Lung (tissue), 12 donors: Measurements from ENCODE around the gene DHRS12. TPM values are rescaled to one million over a fixed set of nuclear protein-coding genes. Genes with fewer than 3 reads are reported as not detected.

Experiments
- ATAC-seq: fragments of 200-7000 bp; cut with Tn5 transposase; one replicate; pipeline ENCODE4 v1.9.1; 2020; ENCODE audit warnings: moderate number of reproducible peaks; ENCODE audit not compliant: insufficient read depth, low FRiP score
- DNase-seq, 3 donors: peaks; one replicate each; pipeline ENCODE4 v3.0.0-alpha.2; 2013 to 2017
- H3K27ac ChIP-seq, 2 donors: one replicate each; pipeline ENCODE4 v1.5.1; 2013; ENCODE audit warnings: mild to moderate bottlenecking in 2 of 2, moderate library complexity in 2 of 2, control low read depth in 1 of 2, inconsistent platforms in 1 of 2, low read depth in 1 of 2, low read length in 1 of 2
- H3K27me3 ChIP-seq, 3 donors: one replicate each; pipeline ENCODE4 v1.5.1; 2013; ENCODE audit warnings: low read length in 2 of 3; ENCODE audit not compliant: control insufficient read depth in 3 of 3, insufficient read depth in 3 of 3
- H3K36me3 ChIP-seq, 4 donors: one replicate each; pipeline ENCODE4 v1.5.1; 2013; ENCODE audit warnings: low read length in 4 of 4, mild to moderate bottlenecking in 1 of 4, moderate library complexity in 1 of 4; ENCODE audit not compliant: control insufficient read depth in 4 of 4, insufficient read depth in 4 of 4
- H3K4me1 ChIP-seq, 5 donors: one replicate each; pipeline ENCODE4 v1.5.1; 2013; ENCODE audit warnings: low read length in 5 of 5, mild to moderate bottlenecking in 2 of 5, moderate library complexity in 1 of 5; ENCODE audit not compliant: control insufficient read depth in 5 of 5, insufficient read depth in 5 of 5
- H3K4me3 ChIP-seq: one replicate; pipeline ENCODE4 v1.5.1; 2013; ENCODE audit warnings: mild to moderate bottlenecking, control low read depth, moderate library complexity
- H3K9ac ChIP-seq, 2 donors: one replicate each; pipeline ENCODE4 v1.5.1; 2013; ENCODE audit warnings: low read length in 2 of 2, control low read depth in 1 of 2; ENCODE audit not compliant: insufficient read depth in 1 of 2
- H3K9me3 ChIP-seq, 4 donors: one replicate each; pipeline ENCODE4 v1.5.1; 2013; ENCODE audit warnings: low read length in 3 of 4, mild to moderate bottlenecking in 1 of 4, moderate library complexity in 1 of 4; ENCODE audit not compliant: control insufficient read depth in 4 of 4, insufficient read depth in 3 of 4
- WGBS, 2 donors: extraction: QIAGEN DNeasy Blood & Tissue Kit; methylation state at CpG; one replicate each; pipeline ENCODE4 v1.1.7; 2013; 5-methylcytosine and 5-hydroxymethylcytosine counted together
- polyA plus RNA-seq, 2 donors: library from polyadenylated mRNA; stranded (reverse); fragments of 200-250 nt; gene quantifications; one replicate each; pipeline ENCODE4 v1.2.1, GENCODE V29; 2013
- total RNA-seq, 2 donors: library from RNA; depleted of rRNA in 1 of 2; stranded (reverse); fragments of >200 nt in 1 of 2; gene quantifications; one replicate each; pipeline ENCODE4 v1.2.1, GENCODE V29; 2014 to 2021
- TF ChIP-seq, protein P1 (sequence below): IDR thresholded peaks from 2 replicates; pipeline ENCODE4 v1.5.1; 2012; ENCODE audit warnings: mild to moderate bottlenecking; ENCODE audit errors: control extremely low read depth, extremely low read depth
- donor health status: control.
- donor health status: control.
- donor health status: Bipolar disorder and iron deficiency.
- donor health status: healthy.
- donor health status: DM: yes; HTN: yes; CAD: no.

The DHRS12 gene
- total and polyA plus RNA-seq, 4 donors = 8.5 to 17.9 (median 12.0) TPM

DNA sequence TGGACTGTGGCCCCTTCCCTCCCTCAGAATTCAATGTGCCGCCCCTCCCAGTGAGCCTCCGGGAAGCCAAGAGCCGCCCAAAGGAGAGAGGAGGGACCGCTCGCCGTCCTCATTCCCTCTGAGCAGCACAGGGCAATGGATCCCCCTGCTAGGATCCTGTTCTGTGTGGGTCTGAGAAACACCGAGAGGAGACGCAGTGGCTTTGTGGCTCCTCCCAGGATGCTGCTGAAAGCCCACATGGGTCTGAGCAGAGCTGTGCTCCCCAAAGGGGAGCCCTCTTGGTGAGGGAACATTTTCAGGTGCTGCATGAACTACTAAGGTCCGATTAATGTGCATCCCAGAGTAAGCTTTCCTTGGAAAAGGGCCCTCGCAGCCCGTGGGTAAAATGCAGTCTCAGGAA lies 30.4 kb downstream of the DHRS12 start:
- Histone ChIP-seq H3K9ac (no peak overlapping the region), H3K9me3 (no peaks in the 10 kb centered on the region), H3K27me3 (no peaks in the 10 kb centered on the region), H3K27ac (no peak overlapping the region), H3K4me1 (peaks cover 0 to 8% (median 3%) of the 10 kb centered on the region in 5 donors), H3K36me3 (peaks cover 0 to 7% (median 0%) of the 10 kb centered on the region in 4 donors), H3K4me3 (no peak overlapping the region)
- ATAC-seq (no peak), DNase-seq (no peak)
- WGBS, 2 donors = 89 to 90% methylated on average over 10 to 11 of the region's 11 CpGs
- TF ChIP-seq, protein P1, sequence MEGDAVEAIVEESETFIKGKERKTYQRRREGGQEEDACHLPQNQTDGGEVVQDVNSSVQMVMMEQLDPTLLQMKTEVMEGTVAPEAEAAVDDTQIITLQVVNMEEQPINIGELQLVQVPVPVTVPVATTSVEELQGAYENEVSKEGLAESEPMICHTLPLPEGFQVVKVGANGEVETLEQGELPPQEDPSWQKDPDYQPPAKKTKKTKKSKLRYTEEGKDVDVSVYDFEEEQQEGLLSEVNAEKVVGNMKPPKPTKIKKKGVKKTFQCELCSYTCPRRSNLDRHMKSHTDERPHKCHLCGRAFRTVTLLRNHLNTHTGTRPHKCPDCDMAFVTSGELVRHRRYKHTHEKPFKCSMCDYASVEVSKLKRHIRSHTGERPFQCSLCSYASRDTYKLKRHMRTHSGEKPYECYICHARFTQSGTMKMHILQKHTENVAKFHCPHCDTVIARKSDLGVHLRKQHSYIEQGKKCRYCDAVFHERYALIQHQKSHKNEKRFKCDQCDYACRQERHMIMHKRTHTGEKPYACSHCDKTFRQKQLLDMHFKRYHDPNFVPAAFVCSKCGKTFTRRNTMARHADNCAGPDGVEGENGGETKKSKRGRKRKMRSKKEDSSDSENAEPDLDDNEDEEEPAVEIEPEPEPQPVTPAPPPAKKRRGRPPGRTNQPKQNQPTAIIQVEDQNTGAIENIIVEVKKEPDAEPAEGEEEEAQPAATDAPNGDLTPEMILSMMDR = no peak

DNA sequence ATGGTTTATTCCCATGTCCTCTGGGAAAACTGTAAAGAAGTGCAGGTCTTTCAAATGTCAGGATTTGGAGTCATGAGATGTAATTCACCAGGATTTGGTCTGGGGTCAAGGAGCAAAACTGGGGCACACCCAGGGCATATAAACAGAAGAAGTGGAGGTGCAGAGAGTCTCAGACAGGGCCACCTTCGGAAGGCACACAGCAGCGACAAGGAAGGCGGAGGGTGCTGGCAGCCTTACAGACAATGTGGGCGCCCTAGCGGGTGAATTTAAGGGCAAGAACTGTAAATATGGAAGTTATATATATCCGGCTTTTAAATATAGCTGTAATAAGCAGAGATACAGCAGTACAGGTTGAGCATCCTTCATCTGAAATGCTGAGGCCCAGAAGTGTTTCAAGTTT lies 31.2 kb downstream of the DHRS12 start:
- Histone ChIP-seq H3K4me3 (no peak overlapping the region), H3K36me3 (peaks cover 0 to 12% (median 0%) of the 10 kb centered on the region in 4 donors), H3K27ac (no peak overlapping the region), H3K9ac (no peak overlapping the region), H3K27me3 (no peaks in the 10 kb centered on the region), H3K4me1 (peaks cover 0 to 9% (median 3%) of the 10 kb centered on the region in 5 donors), H3K9me3 (no peaks in the 10 kb centered on the region)
- no peak for DNase-seq
- TF ChIP-seq, protein P1 = no peak
- WGBS, 2 donors = 91 to 97% methylated on average over 6 of the region's 6 CpGs
- no peak for ATAC-seq

DNA sequence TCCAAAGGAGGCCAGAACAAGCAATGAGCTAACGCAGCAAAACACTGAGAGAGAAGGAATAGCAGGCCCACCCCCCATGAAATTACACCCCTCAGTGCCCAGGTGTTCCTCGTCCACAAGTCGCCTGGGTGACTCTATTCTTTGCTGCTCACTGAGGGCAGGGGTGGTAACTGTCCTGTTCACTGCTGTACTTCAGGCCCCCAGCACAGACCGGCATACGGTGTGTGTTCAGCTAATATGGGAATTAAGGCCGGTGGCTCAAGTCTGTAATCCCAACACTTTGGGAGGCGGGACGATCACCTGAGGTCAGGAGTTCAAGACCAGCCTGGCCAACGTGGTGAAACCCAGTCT lies 31.9 kb downstream of the DHRS12 start:
- WGBS, 2 donors = 90 to 93% methylated on average over 9 of the region's 9 CpGs
- H3K4me1 ChIP-seq = peaks cover 0 to 9% (median 3%) of the 10 kb centered on the region in 5 donors
- H3K4me3 ChIP-seq = no peak overlapping the region
- TF ChIP-seq, protein P1 = no peak
- no peak overlapping the region for H3K27ac ChIP-seq
- ATAC-seq = no peak
- H3K36me3 ChIP-seq = peaks cover 0 to 14% (median 0%) of the 10 kb centered on the region in 4 donors
- no peaks in the 10 kb centered on the region for H3K27me3 ChIP-seq
- H3K9me3 ChIP-seq = no peaks in the 10 kb centered on the region
- H3K9ac ChIP-seq = no peak overlapping the region
- no peak for DNase-seq
